ENCODE measurements around the gene ZGLP1.

- TF ChIP-seq CTCF (IDR thresholded peaks at IDR 0.05; ENCODE audit: borderline replicate concordance, extremely low read depth, low read length, poor library complexity, severe bottlenecking), result no peak
- TF ChIP-seq EZH2 (IDR thresholded peaks at IDR 0.05; ENCODE audit: borderline replicate concordance, low read depth, low read length, severe bottlenecking), result no peak
Observed at GRCh38 chr19:10278935-10279334, 30.7 kb downstream of the ZGLP1 start.

Measured in DND-41 (cell line).